Psoas muscle (tissue), 8 donors: Measurements from ENCODE around the gene KCNMA1. TPM values are rescaled to one million over a fixed set of nuclear protein-coding genes. Genes with fewer than 3 reads are reported as not detected.

Experiments
- ATAC-seq, 4 donors: fragments of 200-7000 bp; cut with Tn5 transposase; one replicate each; pipeline ENCODE4 v1.9.1; 2020; ENCODE audit warnings: moderate library complexity in 3 of 4, mild to moderate bottlenecking in 2 of 4
- DNase-seq, 2 donors: peaks; one replicate each; pipeline ENCODE4 v3.0.0-alpha.2; 2020
- H3K27ac ChIP-seq: fragments of 200-600 bp; one replicate; pipeline ENCODE4 v1.8.0; 2022
- H3K27me3 ChIP-seq, 3 donors: fragments of 200-600 bp in 1 of 3; one replicate each; pipeline versions ENCODE4 v1.6.1 to v1.8.0; 2013 to 2022; ENCODE audit warnings: low read length in 2 of 3, mild to moderate bottlenecking in 2 of 3, moderate library complexity in 1 of 3; ENCODE audit not compliant: insufficient read depth in 3 of 3
- H3K36me3 ChIP-seq, 2 donors: fragments of 200-600 bp in 1 of 2; one replicate each; pipeline versions ENCODE4 v1.6.1 to v1.8.0; 2013 to 2022; ENCODE audit warnings: low read depth in 1 of 2, mild to moderate bottlenecking in 1 of 2, moderate library complexity in 1 of 2; ENCODE audit not compliant: insufficient read depth in 1 of 2
- H3K4me1 ChIP-seq: fragments of 200-600 bp; one replicate; pipeline ENCODE4 v1.8.0; 2022
- H3K4me3 ChIP-seq: fragments of 200-600 bp; one replicate; pipeline ENCODE4 v1.8.0; 2022; ENCODE audit warnings: mild to moderate bottlenecking
- H3K9me3 ChIP-seq: fragments of 200-600 bp; one replicate; pipeline ENCODE4 v1.8.0; 2022
- WGBS, 3 donors: extraction: QIAGEN DNeasy Blood & Tissue Kit; methylation state at CpG; one replicate each; pipeline versions ENCODE4 v1.1.6 to v1.1.7; 2013; 5-methylcytosine and 5-hydroxymethylcytosine counted together
- intact Hi-C, 2 donors: fragments of 100-400 bp; cut with DNase I; formaldehyde crosslinking; loops; one replicate each; pipeline versions ENCODE4 v1.11.0 to v1.14.2; 2022
- polyA plus RNA-seq, 3 donors: library from polyadenylated mRNA; stranded (reverse); fragments of 200-250 nt; gene quantifications; one replicate each; pipeline ENCODE4 v1.2.3, GENCODE V29; 2013
- total RNA-seq, 4 donors: library from RNA; stranded (reverse); fragmentation: NEBNext Ultra II Directional in 2 of 4; extraction: Animal tissue kit (Norgen Biotek cat#: 25700) in 2 of 4; gene quantifications; one replicate each; pipeline versions ENCODE4 v1.2.1 to v1.2.4, GENCODE V29; 2021 to 2023
- TF ChIP-seq, protein P1 (sequence below): fragments of 200-600 bp; IDR thresholded peaks from one replicate; pipeline ENCODE4 v1.8.0; 2022; ENCODE audit warnings: antibody characterized with exemption
- donor health status: healthy with polysubstance abuse.
- donor health status: DM: no; HTN: no; CAD: no; lungs with moderate emphysema.
- donor health status: Bipolar disorder and iron deficiency.
- donor health status: healthy.
- donor health status: DM: yes; HTN: yes; CAD: no.
- donor health status: DM: no; HTN: no; CAD: no.
- donor health status: DM: no; HTN: no; CAD: no.
- donor health status: DM: yes; HTN: yes; CAD: no.

KCNMA1 gene
- total and polyA plus RNA-seq, 7 donors: 7.9 to 53.0 (median 41.9) TPM

DNA sequence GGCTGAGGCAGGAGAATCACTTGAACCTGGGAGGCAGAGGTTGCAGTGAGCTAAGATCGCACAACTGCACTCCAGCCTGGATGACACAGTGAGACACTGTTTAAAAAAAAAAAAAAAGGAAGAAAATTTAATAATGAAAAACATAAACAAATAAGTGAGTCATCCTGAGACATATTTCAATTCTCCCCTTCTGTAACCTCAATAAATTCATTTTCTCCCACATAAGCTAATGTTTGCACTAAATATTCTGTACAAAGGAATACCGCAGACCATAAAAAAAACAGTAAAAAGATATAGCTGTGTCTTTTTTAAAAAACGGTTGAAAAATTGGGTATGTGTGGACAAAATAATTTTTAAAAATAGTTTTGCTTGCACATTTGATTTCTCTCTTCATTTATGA is 654.0 kb downstream of the KCNMA1 start:
- H3K36me3 ChIP-seq: no peaks in the 10 kb centered on the region
- H3K27ac ChIP-seq: no peak overlapping the region
- 79 to 88% (median 87%) methylated on average over 3 of the region's 3 CpGs for WGBS, 3 donors
- H3K4me3 ChIP-seq: no peak overlapping the region
- no peaks in the 10 kb centered on the region for H3K4me1 ChIP-seq
- H3K9me3 ChIP-seq: no peaks in the 10 kb centered on the region
- ATAC-seq (no peak), DNase-seq (no peak)
- intact Hi-C loops: no loop called here
- H3K27me3 ChIP-seq: no peaks in the 10 kb centered on the region
- TF ChIP-seq, protein P1, sequence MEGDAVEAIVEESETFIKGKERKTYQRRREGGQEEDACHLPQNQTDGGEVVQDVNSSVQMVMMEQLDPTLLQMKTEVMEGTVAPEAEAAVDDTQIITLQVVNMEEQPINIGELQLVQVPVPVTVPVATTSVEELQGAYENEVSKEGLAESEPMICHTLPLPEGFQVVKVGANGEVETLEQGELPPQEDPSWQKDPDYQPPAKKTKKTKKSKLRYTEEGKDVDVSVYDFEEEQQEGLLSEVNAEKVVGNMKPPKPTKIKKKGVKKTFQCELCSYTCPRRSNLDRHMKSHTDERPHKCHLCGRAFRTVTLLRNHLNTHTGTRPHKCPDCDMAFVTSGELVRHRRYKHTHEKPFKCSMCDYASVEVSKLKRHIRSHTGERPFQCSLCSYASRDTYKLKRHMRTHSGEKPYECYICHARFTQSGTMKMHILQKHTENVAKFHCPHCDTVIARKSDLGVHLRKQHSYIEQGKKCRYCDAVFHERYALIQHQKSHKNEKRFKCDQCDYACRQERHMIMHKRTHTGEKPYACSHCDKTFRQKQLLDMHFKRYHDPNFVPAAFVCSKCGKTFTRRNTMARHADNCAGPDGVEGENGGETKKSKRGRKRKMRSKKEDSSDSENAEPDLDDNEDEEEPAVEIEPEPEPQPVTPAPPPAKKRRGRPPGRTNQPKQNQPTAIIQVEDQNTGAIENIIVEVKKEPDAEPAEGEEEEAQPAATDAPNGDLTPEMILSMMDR: no peak

DNA sequence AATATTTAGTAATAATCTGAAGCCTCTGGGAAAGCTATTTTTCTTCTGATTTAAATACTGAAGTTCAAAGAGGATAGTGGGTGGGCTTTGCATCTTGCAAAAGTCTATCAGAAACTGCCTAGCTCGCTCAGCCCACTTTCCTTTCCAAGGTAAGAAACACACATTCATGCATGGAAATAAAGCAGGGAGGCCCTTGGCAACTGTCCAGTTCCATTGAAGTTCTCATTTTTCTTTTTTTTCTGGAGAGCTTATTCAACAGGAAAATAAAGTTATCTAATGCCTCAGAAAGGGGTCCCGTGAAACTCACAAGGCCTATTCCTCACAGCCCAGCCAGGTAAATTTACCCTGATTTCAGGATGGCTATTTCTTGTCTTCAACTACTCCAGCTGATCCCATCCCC is 654.9 kb downstream of the KCNMA1 start:
- H3K4me3 ChIP-seq: no peak overlapping the region
- intact Hi-C loops: no loop called here
- no peaks in the 10 kb centered on the region for H3K4me1 ChIP-seq
- H3K9me3 ChIP-seq: no peaks in the 10 kb centered on the region
- H3K27me3 ChIP-seq: no peaks in the 10 kb centered on the region
- TF ChIP-seq, protein P1: no peak
- no peak for ATAC-seq
- H3K27ac ChIP-seq: no peak overlapping the region
- no peaks in the 10 kb centered on the region for H3K36me3 ChIP-seq
- no peak for DNase-seq
- WGBS, 3 donors: 75 to 83% (median 76%) methylated on average over 2 of the region's 2 CpGs

DNA sequence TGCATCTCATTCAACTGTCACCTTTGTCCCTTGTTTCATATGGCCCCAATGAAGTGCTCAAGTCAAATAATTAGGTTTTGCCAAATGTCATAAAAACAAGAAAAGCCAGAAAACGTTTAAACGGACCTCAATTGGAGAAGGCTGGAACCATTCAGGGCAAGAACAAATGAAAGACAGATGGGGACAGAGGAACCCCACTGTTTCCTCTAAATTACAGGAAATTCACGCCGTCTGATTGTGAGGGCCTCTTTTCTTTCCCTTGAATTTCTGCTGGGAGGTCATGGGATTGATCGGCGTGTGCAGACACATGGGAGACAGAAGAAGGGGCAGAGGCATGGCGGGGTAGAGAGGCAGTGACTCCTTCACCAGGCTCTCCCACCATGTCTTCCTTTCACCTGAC is 656.4 kb downstream of the KCNMA1 start:
- no peak for ATAC-seq
- Histone ChIP-seq H3K9me3 (no peaks in the 10 kb centered on the region), H3K27me3 (no peaks in the 10 kb centered on the region), H3K4me1 (no peaks in the 10 kb centered on the region), H3K4me3 (no peak overlapping the region), H3K36me3 (no peaks in the 10 kb centered on the region), H3K27ac (no peak overlapping the region)
- TF ChIP-seq, protein P1: no peak
- no peak for DNase-seq
- intact Hi-C loops: no loop called here
- WGBS, 3 donors: 81 to 90% (median 88%) methylated on average over 7 of the region's 7 CpGs

DNA sequence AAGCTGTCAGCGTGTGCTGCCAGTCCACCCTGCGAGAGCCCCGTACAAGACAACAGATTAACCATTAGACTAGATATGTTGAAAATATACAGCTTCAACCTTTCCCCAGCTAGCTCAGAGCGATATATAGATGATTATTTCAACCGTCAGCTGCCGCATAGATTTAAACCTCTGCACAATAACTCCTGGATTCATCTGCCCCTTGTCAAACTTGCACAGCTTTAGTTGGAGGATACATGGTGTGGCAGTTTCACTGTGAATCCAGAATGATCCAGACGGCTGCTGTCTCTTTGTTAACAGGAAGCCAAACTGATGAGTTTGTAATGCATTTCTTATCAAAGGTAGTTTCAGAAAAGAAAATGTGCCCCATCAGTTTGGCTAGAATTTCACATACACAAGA is 659.7 kb downstream of the KCNMA1 start:
- intact Hi-C loops: no loop called here
- no peak for DNase-seq
- TF ChIP-seq, protein P1: no peak
- Histone ChIP-seq H3K4me3 (no peak overlapping the region), H3K36me3 (no peaks in the 10 kb centered on the region), H3K4me1 (no peaks in the 10 kb centered on the region), H3K27me3 (no peaks in the 10 kb centered on the region), H3K27ac (no peak overlapping the region), H3K9me3 (no peaks in the 10 kb centered on the region)
- 86 to 93% (median 88%) methylated on average over 7 of the region's 7 CpGs for WGBS, 3 donors
- ATAC-seq: no peak

DNA sequence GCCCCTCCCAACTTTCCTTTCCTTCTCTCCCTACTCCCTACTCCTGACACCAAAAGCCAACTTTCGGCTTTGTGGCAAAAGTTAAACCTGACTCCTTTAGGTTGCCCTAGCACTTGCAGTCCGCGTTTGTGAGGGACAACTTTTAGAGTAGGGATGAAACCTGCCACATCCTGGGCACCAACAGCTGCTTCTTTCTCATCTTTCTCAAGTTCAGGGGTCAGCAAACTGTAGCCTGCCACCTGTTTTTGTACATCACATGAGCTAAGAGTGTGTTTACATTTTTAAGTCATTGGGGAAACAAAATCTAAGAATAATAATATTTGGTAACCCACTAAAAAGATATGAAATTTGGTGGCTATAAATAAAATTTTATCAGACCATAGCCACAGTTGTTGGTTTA is 660.6 kb downstream of the KCNMA1 start:
- intact Hi-C loops: no loop called here

More for the DNA sequence above, 660.6 kb downstream of the KCNMA1 start:
- no peaks in the 10 kb centered on the region for H3K4me1 ChIP-seq
- WGBS, 3 donors: 51 to 68% (median 57%) methylated on average over 3 of the region's 3 CpGs
- TF ChIP-seq, protein P1: no peak
- H3K27ac ChIP-seq: no peak overlapping the region
- ATAC-seq: no peak
- H3K27me3 ChIP-seq: no peaks in the 10 kb centered on the region
- no peak for DNase-seq
- H3K4me3 ChIP-seq: no peak overlapping the region
- no peaks in the 10 kb centered on the region for H3K9me3 ChIP-seq
- no peaks in the 10 kb centered on the region for H3K36me3 ChIP-seq
